Measurements from ENCODE around the gene KRTAP12-3.
"Not testable (repeated sequence)": the region's sequence is repeated elsewhere in the genome, so short reads cannot be mapped to it uniquely, and the experiment has no call there.

KRTAP12-3 gene, protein sequence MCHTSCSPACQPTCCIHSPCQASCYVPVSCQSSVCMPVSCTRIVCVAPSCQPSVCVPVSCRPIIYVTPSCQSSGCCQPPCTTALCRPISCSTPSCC

DNA sequence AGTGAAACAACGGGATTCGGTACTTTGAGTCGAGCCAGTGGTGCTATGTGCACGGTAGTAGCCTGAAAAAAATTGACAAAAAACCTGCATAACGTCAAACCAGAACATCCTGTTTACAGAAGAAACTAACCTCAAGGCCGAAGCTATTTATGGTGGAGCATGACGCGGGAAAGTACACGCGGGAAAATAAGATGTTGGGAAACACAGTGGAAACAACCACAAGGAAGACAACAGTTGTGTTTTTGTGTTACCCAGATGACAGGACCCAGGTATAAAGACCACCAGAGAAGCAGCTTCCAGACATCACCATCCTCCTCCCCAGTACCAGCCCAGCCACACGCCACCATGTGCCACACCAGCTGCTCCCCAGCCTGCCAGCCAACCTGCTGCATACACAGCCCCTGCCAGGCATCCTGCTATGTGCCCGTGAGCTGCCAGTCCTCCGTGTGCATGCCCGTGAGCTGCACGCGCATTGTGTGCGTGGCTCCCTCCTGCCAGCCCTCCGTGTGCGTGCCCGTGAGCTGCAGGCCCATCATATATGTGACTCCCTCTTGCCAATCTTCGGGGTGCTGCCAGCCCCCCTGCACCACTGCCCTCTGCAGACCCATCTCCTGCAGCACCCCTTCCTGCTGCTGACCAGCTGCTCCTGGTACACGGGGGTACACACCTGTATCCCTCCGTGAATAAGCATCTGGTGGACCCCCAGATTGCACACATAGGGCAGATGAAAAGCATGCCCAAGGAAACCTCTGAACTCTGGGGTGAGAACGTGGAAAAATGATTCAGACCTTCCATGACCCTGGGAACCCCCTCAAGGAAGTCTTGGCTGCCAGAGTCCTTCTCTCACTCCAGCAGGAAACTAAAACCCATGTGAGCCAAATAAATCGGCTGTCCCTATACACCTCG is at the start of gene KRTAP12-3:
Gene KRTAP12-3, plus strand, starts transcription at position 298 of the 906 bp plus-strand sequence. Its CDS starts 48 bp downstream, at position 346.
- DNase-seq (ENCODE audit: low spot score), result no peak

DNA sequence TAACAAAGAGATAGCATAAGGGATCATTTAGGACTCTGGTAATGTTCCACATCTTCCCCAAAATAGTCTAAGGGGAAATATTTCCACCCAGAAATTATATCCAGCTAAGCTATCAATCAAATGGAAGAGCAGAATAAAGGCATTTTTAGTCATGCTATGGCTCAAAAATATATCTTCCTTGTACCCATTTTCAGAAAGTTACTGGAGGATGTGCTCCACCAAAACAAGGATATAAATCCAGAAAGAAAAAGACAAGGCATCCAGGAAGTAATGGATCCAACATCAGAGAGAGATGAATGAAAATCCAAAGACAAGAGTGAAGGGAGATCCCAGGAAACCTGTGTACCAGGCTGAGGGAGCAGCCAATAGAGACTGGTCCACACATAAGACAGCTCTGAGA is 48.5 kb upstream of the KRTAP12-3 start:
- no peak for DNase-seq (ENCODE audit: low spot score)

DNA sequence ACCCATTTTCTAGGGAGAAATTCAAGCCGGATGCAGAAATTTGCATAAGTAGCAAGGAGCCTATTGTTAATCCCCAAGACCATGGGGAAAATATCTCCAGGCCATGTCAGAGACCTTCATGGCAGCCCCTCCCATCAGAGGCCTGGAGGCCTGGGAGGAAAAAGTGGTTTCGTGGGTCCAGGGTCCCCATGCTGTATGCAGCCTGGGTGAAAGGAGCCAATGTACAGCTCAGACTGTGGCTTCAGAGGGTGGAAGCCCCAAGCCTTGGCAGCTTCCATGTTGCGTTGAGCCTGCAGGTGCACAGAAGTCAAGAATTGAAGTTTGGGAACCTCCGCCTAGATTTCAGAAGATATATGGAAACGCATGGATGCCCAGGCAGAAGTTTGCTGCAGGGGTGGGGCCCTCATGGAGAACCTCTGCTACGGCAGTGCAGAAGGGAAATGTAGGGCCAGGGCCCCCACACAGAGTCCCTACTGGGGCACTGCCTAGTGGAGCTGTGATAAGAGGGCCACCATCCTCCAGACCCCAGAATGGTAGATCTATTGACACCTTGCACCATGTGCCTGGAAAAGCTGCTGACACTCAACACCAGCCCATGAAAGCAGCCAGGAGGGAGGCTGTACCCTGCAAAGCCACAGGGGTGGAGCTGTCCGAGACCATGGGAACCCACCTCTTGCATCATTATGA is 47.4 kb upstream of the KRTAP12-3 start:
- DNase-seq (ENCODE audit: low spot score), result not testable (repeated sequence)

DNA sequence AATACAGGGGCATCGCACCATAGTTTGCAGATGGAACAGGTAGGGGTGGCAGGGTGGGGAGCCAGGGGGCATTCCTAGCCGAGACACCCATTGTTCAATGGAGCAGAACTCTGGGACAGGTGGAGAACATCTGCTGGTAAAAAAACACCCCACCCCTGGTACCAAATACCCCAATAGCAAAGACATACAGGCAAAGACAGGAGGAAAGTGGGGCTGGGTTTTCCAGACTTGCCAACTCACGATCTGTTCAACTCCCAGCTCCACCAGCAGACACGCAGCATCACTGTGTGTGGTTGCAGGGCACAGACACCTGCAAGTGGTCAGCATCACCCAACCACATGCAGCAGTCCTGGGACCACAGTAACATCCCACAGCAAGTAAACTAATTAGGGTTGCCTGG is 46.2 kb upstream of the KRTAP12-3 start:
- no peak for DNase-seq (ENCODE audit: low spot score)

DNA sequence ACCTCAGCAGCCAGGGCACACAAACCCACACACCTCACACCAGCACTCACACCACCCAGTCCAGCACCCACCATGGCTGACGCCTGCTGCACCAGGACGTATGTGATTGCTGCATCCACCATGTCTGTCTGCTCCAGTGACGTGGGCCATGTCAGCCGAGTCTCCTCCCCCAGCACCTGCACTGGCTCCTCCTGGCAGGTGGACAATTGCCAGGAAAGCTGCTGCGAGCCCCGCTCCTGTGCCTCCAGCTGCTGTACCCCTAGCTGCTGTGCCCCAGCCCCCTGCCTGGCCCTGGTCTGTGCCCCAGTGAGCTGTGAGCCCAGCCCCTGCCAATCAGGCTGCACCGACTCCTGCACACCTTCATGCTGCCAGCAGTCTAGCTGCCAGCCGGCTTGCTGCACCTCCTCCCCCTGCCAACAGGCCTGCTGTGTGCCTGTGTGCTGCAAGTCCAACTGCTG is 45.7 kb upstream of the KRTAP12-3 start, which contains the start of gene KRTAP10-8:
Gene KRTAP10-8, plus strand, starts transcription at position 51 of the 458 bp plus-strand sequence. Its CDS starts 22 bp downstream, at position 73.
- no peak for DNase-seq (ENCODE audit: low spot score)

DNA sequence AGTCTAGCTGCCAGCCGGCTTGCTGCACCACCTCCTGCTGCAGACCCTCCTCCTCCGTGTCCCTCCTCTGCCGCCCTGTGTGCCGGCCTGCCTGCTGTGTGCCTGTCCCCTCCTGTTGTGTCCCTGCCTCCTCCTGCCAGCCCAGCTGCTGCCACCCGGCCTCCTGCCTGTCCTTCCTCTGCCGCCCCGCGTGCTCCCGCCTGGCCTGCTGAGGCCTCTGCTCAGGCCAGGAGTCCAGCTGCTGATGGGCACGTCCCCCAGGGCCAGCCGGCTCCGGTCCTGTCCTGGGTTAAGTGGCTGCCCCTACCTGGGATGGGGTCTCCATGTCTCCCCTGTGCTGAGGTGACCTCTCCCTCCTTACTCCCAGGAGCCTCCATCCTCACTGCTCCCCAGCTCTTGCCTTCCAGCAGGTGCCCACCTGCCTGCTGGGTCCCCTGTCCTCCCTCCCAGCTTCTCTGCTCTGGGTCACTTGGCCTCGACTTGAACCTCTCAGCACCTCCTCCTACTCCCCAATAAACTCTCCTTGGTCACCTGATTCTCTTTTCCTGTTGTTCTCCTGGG is 45.0 kb upstream of the KRTAP12-3 start:
- DNase-seq (ENCODE audit: low spot score), result no peak

DNA sequence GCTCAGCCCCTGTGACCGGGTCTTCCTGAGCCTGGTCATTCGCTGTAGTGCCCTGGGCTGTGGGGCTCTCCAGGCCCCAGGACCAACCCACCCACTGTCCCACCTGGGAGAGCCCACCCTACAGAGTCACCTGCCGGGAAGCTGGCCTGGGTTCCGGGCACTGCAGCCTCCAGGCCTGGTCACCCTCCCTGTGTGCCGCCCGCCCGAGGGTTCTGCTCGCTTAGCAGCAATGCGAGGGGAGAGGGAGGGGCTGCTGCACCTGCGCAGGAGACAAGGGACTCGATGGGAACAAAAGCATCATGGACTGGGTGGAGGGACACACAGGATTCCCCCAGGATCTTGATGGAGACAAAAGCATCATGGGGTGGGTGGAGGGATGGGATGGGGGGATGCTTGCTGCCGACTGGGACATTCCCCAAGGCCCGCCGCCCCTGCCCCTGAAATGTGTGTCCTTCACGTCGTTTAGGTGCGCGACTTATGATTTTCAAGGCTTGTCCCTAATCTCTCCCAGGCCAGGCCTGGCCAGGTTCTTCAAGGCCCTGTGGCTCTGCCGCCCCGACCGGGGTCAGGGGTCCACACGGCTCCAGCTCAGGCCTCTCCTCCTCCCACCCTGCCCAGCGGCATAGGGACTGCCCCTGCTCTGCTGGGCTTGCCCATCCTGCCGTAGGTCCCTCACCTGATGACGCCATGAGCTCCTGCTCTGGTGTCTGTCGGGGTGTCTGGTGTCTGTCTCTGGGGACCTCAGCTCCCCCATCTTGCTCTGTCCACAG is 44.2 kb upstream of the KRTAP12-3 start:
- DNase-seq (ENCODE audit: low spot score), result no peak

DNA sequence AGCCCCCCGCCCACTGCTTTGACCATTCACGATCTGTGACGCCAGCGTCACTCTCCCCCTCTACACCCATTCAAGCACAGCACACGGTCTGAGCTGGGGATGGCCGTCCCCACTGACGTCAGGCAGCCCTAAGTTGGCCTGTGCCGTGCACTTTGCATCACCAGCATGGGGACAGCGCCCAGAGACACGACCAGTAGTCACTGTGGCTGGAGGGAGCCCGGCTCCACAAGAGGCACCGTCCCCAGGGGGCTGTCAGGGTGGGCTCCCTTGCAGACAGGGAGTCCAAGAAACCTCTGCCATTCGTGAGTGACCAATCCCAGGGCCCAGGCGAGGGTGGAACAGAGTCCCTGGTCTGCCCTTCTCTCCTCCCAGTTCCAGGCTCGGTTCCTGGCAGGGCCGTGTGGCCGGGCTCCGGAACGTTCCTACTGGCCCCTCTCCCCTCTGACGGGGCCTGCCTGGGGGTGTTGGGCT is 43.5 kb upstream of the KRTAP12-3 start:
- no peak for DNase-seq (ENCODE audit: low spot score)

DNA sequence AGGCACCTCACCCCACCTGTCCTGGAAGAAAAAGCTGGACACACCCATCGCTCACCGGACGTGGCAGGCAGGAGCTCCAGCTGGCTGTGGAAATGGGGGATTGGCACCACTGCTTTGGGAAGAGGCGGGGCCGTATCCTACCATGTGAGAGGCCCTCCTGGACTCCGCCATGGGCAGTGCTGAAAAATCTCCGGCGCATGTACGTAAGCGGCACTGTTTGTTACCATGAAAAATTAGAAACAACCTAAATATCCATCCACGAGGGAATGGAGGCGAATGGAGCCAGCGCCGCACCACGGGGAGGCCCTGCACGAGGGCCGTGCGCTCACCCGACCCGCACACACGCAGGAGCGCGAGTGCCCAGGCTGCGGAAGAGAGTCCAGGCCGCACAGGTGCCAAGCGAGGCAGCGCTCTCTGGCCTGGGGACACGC is 42.8 kb upstream of the KRTAP12-3 start:
- DNase-seq (ENCODE audit: low spot score), result no peak

DNA sequence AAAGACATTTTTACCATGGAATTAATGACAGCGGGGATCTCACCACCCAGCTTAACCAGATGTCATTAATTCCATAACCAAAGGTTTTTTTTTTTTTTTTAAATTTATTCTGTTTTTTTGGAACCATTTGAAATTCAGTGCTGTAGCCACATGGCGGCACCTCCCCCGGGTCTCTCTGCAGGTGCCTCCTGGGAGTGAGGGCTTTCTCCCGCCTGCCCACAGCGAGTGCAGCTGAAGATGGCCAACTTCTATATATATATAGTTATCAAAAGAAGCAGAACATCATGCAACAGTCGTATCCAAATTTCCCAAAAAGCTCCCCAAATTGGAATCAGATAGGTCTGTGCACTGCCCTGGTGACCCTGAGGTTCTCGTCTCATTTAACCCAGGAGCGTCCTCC is 42.3 kb upstream of the KRTAP12-3 start:
- no peak for DNase-seq (ENCODE audit: low spot score)

DNA sequence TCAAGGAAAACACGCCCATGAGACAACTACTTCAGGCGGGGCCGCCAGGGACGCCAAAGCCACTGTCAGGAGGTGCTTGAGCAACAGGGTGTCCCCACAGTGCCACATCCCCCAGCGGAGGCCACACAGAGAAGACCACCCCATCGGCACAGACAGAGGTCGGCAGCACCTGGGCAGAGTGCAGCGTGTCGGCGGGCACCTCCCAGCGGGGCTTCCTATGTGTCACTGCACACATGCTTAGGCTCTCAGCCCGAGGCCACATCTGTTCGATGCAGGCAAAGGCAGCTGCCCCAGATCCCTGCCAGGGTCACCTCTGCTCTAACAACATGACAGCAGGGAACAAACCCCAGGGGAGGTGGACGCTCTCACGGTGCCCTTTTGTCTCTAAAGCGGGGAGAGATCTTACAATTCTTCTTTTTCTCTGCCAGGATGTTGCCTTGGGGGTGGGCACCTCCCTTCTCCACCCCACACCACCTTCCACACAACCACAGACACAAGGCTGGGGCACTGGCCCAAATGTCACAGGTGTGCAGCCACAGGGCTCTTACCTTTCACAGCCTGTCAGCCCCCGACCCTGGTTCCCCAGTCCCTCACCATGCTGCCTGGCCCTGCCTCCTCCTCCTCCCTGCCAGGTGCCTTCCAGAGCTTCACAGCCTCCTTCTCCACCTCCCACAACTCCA is 41.7 kb upstream of the KRTAP12-3 start:
- no peak for DNase-seq (ENCODE audit: low spot score)

DNA sequence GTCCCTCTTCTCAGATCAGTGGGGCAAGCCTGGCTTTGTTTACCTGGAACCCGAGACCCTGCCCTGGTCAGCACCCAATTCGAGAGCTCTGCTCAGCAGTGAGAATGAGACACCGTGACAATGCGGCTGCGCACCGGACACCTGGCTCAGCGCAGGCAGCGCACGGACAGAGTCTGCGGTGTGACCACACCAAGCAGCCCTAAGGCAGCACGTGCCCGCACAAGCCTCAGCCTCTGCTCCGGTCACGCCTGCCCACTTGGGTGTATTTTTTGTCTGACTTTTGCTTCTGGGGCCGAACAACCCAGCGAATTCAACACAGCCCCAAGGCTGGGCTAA is 41.2 kb upstream of the KRTAP12-3 start:
- DNase-seq (ENCODE audit: low spot score), result no peak

DNA sequence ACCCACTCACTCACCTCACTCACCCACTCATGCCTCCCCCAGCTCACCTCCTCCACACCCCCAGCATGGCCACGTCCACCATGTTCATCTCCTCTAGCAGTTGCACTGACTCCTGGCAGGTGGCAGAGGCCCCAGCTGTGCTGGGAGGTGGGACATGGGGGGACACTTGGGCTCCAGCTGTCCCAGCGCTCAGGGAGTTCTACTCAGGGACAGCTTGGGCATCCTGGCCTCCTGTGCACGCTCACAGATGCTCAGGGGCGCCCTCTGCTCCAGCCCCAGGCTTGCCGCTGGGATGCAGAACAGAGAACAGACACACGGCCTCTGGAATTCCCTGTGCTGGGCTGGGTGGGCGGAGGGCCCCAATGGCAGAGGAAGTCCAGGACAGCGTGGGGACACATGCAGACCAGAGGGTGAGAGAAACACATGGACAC is 40.6 kb upstream of the KRTAP12-3 start:
- no peak for DNase-seq (ENCODE audit: low spot score)

DNA sequence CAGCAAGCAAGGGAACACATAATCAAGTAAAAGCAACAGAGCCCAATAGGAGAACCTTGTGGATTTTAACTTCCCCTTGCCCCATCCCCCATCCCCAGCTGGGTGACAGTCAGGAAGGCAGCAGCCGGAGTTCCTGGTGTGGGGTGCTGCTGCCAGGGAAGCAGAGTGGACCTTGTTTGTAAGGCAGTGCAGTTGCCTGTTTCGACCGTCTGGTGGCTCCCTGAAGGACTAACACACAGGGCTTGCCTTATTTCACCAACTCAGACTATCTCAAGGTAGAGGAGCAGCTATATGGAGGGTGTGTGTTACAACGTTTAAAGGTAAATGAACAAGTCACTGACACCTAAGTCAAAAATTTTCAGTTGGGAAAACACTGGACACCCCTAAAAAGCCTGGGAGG is 39.2 kb upstream of the KRTAP12-3 start:
- no peak for DNase-seq (ENCODE audit: low spot score)

DNA sequence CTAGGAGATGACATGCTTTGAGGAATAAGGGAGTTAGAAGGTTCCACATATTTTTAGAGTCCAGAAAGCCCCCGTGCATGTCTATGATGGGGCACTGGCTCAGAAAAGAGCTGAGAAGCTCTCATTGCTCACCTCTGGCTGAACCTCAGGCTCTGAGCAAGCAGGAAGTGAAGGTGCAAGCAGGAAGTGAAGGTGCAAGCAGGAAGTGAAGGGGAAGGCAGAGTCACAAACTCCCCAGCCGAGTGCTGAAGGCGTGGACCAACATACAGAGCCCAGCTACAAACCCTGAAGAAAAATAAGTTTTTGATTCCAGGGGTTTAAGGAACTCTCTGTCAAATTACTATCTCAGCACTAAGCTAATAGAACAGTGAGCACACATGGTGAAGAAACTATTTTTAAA is 38.8 kb upstream of the KRTAP12-3 start:
- DNase-seq (ENCODE audit: low spot score), result no peak

DNA sequence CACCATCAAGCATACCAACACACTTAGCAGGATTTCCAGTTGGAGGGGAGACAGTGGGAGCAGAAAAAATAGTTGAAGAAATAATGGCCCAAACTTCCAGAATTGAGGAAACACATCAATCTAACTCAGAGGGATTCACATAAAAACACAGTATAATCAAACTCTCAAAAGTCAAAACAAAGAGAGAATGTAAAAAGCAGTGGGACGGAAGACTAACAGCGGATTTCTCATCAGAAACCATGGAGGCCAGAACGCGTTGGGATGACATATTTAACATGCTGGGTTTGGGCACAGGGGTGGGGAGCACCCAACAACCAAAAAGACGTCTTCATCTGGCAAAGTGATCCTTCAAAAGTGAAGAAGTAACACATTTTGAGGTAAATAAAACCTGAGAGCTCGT is 37.8 kb upstream of the KRTAP12-3 start:
- DNase-seq (ENCODE audit: low spot score), result no peak

DNA sequence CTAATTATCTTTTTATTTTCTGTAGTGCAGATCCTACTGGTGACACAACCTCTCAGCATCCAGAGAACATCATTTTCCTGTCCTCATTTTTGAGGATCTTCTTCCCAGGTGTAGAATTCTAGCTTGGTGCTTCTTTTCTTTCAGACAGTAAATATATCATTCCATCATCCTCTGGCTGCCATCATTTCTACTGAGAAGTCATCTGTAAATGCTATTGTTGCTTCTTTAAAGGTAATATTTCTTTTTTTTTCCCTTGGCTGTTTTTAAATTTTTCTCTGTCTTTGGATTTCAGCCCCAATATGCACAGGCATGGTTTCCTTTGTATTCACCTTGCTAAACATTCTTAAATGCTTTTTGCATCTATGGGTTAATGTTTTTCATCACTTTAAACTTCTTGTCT is 34.2 kb upstream of the KRTAP12-3 start:
- DNase-seq (ENCODE audit: low spot score), result no peak

DNA sequence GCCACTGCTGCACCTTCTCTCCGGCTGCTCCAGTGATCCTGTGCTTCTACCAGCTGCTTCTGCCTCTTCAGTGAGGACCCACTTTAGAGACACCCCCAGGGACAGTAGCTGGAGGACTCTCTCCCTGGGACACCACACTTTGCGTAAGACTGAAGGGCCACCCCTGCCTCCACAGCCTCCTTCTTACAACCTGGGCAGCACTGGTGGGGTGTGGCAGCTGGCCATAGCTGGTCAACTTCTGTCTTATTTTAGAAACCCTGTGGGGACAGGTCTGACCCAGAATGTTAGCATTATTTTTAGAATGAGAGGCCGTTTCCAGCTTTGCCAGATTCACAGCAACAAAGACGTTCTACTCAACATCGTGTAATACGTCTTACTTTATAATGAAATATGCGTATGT is 32.0 kb upstream of the KRTAP12-3 start:
- no peak for DNase-seq (ENCODE audit: low spot score)

DNA sequence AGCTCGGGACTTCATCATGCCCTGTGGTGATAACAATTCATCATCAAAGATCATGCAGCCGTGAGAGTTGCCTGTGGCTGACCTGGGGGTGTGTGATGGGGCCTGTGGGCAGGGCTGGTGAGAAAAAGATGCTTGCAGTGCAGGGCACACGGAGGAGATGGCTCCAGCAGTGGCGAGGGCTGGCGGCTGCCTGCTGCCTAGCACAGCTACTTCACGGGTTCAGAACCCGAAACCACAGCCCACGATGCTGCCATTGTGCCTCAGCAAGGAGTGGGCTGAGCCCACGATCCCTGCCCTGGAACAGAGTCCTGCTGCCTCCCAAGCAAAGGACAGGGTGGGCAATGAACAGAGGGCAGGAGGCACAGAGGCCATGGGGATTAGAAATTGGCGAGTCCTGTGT is 31.5 kb upstream of the KRTAP12-3 start:
- DNase-seq (ENCODE audit: low spot score), result no peak

DNA sequence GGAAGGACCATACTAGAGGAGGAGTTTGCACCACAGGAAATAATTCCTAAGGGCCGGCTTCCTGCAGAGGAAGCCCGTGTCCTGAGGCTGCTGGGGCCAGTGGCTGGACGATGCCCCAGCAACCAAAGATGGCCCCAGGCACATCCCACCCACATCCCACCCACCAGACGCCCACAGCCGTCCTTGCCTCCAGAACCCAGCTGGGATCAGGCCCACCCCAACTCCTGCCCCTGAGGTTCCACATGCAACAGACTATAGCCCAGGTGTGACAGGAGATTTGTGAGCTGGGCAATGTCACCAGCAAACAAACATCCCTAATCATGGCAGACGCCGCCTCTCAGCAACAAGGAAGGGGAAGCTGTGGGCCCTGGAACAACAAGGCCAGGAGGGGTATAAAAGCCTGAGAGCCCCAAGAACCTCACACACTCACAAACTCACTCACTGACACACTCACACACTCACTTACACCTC is 31.0 kb upstream of the KRTAP12-3 start, which contains the start of gene KRTAP10-9:
Gene KRTAP10-9, plus strand, starts transcription at position 421 of the 471 bp plus-strand sequence. CDS start 79 bp downstream, outside the sequence.
- no peak for DNase-seq (ENCODE audit: low spot score)
